CD4-positive, alpha-beta T cell treated with Interleukin-6 at 100 ng/mL for 8 hours (primary cell): Measurements from ENCODE around the gene DNPH1.

Experiments used
- DNase-seq: peaks from one replicate; pipeline ENCODE4 v3.0.0-alpha.2; 2020; ENCODE audit warnings: mixed read lengths, low spot score

DNPH1 gene, protein sequence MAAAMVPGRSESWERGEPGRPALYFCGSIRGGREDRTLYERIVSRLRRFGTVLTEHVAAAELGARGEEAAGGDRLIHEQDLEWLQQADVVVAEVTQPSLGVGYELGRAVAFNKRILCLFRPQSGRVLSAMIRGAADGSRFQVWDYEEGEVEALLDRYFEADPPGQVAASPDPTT

GRCh38 chr6:43228951-43229802, at the start of gene DNPH1:
TSS of gene DNPH1 (minus strand) at chr6:43229481. CDS start at chr6:43229456, 25 bp downstream.
- DNase-seq: peak; percentile 73

DNA sequence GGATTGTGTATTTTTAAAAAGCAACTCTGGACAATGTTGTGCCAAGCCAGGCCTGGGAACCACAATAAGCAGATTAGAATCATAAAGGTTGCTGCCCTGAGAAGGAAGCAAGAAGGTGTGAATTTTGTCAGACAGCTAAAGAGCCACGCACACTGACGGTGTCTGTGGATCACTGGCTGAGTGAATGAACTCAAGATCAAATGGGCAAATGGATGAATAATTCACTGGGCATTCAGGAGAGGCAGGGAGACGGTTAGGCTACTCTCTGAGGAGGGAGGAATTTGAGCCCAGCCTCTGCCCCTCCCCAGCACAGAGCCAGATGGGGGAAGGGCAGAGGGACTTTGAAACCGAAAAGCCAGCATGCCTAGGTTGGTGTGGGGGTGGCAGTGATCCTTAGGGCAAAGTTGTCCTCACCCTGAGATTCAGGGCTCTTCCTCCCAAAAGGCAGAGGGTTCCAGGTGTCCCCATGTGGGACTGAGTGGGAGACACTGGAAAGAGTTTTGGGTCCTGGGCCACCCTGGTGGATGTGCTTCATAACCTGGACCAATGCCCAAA, 49.3 kb upstream of the DNPH1 start:
- no peak for DNase-seq

DNA sequence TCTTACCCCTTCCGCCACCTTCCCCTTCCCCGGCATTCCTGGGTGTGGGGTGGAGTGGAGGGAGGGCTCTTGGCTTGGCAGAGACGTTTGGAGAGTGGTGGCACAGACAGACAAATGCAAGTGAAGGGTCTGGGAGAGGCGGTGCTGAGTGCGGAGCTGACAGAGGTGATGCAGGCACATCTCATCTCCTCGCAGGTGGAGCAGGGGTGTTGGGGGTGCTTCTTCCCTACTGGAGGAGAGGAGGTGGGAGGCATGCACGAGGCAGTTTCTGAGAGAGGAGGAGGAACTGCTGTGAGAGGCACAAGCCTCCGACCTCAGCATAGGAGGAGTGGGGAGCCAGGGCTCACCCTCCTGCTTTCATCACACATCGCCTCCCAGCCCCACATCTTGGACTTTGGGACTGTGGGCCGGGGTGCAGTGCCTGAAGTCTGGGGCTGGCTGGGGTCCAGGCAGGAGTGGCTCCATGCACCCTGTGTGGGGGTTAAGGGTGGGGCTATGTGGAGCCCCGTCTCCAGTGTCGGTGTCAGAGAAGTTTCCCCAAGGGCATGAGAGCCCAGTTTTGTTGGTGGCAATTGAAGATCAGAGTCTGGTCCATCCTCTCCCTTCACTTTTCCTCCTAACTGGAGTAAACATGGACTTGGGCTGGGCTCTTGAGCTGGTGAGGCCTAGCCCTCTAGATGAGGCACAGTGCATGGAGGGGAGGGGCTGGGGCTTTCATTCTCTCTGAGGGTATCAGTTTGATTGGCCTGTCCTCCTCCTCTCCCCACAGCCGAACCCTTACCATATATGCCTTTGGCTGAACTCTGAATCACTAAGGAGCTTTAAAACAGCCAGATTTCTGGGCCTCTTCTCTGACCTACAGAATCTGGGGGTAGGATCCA, 48.6 kb upstream of the DNPH1 start:
- DNase-seq: no peak

- DNase-seq: no peak
Measured at GRCh38 chr6:43277306-43277642, 48.0 kb upstream of the DNPH1 start.

DNA sequence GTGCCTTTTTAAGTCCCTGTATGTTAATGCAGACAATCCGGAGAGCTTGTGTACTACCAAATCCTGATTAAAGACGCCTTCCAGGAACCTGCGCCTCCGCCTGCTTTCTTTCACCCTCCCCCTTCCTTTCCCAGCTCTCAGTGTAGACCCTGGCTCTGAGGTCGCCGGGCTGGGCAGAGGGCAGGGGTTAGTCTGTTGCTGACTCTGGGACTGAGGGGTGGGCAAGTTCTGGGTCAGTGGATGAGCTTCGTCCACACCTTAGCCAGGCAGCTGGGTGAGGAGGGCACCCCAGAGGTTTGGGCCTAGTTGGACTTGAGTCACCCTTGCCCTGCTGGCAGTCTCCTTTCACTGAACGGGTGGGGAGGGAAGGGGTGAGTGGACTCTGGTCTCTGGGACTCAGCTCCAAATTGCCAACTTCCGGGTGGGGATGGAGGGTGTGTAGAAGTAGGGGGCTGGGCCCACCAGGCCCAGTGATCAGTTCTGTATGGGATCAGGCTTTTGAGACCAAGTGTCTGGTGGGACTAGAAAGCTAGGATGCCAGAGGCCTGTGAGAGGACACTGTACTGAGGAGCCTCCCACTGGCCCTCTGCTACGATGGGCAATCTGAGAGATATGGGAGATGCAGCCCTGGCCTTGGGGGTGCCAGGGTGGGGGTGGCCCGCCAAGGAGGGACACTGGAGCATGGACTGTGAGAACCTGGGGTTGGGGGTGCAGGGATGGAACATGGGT, 47.5 kb upstream of the DNPH1 start:
- DNase-seq: no peak

GRCh38 chr6:43275801-43276576, 46.7 kb upstream of the DNPH1 start:
- peak; percentile 36 for DNase-seq

DNA sequence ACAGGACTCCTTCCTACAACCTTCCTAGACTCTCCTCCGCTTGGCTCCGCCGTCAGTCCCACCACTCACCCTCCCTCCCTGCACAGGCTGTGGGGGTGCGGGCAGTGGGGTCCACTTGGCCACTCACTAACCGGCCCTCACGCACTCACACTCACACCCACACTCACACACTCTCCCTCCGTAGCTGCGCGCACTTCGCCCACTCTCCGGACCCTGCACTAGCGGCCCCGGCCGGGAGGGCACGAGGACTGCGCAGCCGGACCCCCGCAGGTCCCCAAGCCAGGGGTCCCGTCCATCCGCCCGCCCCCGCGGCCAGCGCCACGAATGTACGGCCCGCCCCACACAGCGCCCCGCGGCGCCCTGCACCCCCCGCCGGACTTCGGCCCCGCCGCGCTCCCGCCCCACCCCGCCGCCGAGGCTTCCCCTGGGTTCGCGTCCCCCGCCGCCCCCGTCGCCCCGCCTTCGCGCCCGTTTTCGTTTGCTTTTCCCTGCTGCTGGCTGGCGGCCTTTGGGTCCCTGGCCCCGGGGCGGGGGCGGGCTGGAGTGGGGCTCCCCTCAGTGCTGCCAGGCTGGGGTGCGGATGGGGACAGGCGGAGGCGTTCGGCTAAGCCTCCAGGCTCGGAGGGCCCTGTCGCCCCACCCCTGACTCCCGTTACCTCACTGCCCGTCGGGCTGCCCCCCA, 45.8 kb upstream of the DNPH1 start:
- DNase-seq: peak; percentile 5

DNA sequence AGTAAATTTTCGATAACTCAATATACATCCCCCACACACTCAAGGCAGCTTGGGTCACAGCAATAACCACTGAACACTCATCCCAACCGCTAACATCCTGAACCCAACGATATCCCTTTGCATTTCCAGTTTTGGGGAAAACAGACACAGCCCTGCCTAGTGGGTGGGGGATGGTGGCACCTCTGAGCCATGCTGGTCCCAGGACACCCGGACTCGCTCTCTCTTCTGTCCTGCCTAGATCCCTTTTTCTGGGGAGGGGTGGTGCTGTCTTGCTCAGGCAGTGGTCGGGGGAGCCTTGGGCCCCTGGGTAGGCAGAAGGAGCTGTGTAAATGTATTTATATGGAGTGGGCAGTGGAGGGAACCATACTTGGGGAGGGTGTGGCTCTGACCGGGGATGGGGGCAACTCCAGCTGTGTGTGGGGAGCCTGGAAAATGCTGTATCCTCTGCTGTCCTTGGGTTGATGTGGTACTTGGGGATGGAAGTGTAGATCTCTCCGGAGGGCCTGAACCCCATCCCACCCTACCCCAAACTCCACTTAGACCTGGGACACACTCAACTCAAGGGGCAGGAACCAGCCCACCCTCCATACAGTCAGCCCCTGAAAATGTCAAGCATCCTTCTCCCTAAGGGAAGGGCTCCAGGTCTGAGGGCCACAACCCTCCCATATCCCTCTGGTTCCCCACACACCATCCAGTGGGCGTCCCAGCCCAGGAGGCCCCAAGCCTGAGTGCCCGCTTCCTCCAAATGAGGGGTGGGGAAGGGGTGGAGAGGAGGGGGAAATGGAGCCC, 45.0 kb upstream of the DNPH1 start:
- no peak for DNase-seq

DNA sequence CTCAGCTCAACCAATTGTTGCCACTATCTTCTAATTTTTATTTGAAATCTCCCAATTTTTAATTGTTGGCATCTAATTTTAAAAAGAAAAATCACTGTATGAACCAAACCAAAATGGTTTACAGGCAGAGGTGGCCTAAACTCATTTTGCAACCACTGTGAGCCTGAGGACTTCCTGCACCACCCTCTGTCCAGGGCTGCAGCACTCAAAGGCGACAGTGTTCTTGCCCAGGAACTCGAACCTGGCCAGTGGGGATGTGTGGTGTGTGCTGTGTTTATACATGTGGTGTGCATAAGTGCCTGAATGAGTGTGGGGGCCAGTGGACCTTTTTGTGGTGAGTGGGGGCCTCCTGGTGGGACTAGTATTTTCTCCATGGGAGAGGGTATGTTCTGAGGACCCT, 44.4 kb upstream of the DNPH1 start:
- no peak for DNase-seq

DNA sequence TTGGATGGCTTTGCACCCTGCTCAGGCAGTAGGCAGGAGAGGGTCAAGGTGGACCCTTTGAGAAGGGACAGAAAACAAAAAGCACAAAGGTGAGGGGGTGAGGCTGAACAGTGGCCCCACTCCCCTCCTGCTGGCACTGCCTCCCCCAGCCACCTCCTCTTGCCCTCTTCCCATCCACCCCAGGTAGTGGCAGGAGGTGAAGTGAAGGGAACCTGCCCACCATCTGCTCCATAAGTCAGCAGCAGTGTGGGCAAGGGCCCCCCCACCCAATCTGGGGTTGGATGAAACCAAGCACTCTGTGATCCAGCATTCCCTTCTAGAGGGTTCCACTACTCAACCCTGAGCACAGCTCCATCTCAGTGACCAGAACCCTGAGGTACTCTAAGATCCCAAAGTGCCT, 42.7 kb upstream of the DNPH1 start:
- DNase-seq: no peak

GRCh38 chr6:43271103-43271815, 42.0 kb upstream of the DNPH1 start:
- DNase-seq: no peak

GRCh38 chr6:43269273-43270007, 40.2 kb upstream of the DNPH1 start:
- peak; percentile 7 for DNase-seq

DNA sequence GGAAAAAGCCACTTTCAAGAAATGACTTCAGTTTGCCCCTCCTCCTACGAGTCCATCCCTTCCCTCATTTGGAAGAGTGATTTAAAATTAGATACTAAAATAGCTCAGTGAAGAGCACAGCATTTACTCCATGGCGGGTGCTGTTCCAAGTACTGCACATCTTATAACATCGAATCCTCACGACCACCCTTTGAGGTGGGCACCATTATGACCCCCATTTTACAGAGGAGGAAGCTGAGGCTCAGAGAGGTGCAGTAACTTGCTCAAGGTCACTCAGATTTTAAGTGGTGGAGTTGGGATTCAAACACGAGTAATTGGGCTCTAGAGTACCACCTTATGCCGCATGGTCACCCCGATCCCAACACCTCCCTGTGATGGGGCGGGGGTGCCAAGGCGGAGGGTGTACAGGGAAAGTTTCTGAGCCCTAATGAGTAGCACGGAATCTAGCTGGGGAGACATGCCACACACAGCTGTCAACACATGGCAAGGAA, 39.5 kb upstream of the DNPH1 start:
- no peak for DNase-seq

GRCh38 chr6:43268355-43268700, 39.0 kb upstream of the DNPH1 start:
- DNase-seq: no peak

DNA sequence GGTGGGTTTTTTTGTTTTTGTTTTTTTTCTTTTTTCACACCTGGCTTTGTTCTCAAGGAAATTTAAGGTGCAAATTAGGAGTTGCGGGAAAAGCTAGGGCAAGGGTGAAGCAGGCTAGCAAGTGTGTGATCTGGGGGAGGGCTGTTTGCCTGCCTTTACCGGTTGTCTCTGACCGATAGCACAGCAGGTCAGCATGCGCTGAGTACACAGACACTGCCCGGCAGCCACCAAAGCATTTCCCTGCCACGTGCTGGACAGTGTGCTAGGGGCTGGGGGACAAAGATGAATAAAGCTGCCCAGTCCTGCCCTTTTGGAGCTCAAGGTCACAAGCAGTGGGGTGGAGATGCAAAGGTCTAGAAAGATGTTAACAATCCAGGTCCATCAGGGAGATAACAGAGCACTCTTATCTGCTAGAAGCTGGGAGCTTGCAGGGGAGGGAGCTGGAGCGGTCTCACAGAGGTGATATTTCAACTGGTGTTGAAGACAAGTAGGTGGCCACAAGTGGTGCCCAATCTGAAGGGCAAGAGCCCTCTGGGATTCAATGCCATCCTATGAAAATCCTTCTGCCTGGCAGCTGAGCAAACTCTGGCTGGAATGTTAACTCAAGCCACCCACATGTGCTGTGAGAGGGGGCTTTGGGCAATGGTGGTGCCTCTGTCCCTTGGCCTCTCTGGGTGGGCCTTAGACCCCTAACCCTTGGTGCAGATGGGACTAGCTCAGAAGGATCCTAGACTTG, 38.5 kb upstream of the DNPH1 start:
- DNase-seq: no peak

DNA sequence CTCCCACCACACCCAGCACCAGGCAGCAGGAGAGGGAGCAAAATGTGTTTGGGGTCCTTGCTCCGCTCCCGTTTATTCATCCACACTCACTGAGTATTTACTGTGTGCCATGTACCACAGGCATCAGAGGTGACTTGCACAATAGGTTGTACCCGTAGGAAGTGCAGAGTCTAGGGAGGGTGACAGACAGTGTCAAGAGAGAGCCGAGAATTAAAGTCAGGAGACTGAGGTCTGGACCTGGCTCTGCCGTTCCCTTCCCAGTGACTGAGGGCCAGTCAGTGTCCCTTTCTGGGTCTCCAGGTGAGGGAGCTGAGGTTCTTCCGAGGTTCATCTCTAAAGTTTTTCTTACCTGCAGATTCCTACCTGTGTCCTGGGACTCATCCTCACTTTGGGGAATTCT, 36.3 kb upstream of the DNPH1 start:
- DNase-seq: no peak

- DNase-seq: no peak
Measured at GRCh38 chr6:43264599-43265145, 35.4 kb upstream of the DNPH1 start.
